Spleen (tissue), 7 donors: Measurements from ENCODE around the gene CDAN1.

ENCODE experiments used
- POLR2A ChIP-seq, 3 donors: fragments of 450-650 bp; IDR thresholded peaks; one replicate each; pipeline ENCODE4 v1.5.1; 2017; ENCODE audit warnings: antibody characterized with exemption in 3 of 3, mild to moderate bottlenecking in 1 of 3
- POLR2AphosphoS5 ChIP-seq, 3 donors: sonication (generic); formaldehyde crosslinking; IDR thresholded peaks; one replicate each; pipeline ENCODE4 v1.5.1; 2017; ENCODE audit warnings: antibody characterized with exemption in 3 of 3
- TF ChIP-seq, protein P1 (sequence below), 11 experiments: fragments of 200-600 bp in 7 of 11; fragments of 450-650 bp in 4 of 11; sonication (generic) in 4 of 11; IDR thresholded peaks in 8 of 11; conservative IDR thresholded peaks in 3 of 11; 1 replicate in 7 of 11; 2 replicates in 4 of 11; pipeline versions ENCODE4 v1.4.0 to v1.8.0; 2016 to 2021; ENCODE audit warnings: antibody characterized with exemption in 11 of 11, inconsistent platforms in 4 of 11, mild to moderate bottlenecking in 1 of 11
- donor health status: DM: no; HTN: no; CAD: no; lungs with moderate emphysema.
- donor health status: DM: no; HTN: no; CAD: no.
- donor health status: DM: no; HTN: no; CAD: no.

DNA sequence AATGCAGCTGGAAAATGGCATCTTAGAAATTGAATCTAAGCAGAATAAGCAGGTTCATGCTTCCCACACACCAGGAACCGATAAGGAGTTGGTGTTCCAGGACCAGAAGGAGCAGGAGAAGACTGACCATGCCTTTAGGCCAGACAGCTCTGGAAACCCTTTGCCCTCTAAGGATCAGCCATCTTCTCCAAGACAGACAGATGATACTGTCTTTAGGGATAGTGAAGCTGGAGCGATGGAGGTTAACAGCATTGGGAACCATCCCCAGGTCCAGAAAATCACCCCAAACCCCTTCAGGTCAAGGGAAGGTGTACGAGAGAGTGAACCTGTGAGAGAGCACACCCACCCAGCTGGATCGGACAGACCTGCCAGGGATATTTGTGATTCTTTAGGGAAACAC lies 49.2 kb downstream of the CDAN1 start:
- TF ChIP-seq, protein P1, sequence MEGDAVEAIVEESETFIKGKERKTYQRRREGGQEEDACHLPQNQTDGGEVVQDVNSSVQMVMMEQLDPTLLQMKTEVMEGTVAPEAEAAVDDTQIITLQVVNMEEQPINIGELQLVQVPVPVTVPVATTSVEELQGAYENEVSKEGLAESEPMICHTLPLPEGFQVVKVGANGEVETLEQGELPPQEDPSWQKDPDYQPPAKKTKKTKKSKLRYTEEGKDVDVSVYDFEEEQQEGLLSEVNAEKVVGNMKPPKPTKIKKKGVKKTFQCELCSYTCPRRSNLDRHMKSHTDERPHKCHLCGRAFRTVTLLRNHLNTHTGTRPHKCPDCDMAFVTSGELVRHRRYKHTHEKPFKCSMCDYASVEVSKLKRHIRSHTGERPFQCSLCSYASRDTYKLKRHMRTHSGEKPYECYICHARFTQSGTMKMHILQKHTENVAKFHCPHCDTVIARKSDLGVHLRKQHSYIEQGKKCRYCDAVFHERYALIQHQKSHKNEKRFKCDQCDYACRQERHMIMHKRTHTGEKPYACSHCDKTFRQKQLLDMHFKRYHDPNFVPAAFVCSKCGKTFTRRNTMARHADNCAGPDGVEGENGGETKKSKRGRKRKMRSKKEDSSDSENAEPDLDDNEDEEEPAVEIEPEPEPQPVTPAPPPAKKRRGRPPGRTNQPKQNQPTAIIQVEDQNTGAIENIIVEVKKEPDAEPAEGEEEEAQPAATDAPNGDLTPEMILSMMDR (IDR thresholded peaks at IDR 0.05 in 8 of 11, conservative IDR thresholded peaks at IDR 0.05 in 3 of 11), result no peak
- no peak for TF ChIP-seq POLR2A (IDR thresholded peaks at IDR 0.05)
- no peak for TF ChIP-seq POLR2AphosphoS5 (IDR thresholded peaks at IDR 0.05)
